ENCODE measurements around the gene TRIM38.

Gene TRIM38

DNA sequence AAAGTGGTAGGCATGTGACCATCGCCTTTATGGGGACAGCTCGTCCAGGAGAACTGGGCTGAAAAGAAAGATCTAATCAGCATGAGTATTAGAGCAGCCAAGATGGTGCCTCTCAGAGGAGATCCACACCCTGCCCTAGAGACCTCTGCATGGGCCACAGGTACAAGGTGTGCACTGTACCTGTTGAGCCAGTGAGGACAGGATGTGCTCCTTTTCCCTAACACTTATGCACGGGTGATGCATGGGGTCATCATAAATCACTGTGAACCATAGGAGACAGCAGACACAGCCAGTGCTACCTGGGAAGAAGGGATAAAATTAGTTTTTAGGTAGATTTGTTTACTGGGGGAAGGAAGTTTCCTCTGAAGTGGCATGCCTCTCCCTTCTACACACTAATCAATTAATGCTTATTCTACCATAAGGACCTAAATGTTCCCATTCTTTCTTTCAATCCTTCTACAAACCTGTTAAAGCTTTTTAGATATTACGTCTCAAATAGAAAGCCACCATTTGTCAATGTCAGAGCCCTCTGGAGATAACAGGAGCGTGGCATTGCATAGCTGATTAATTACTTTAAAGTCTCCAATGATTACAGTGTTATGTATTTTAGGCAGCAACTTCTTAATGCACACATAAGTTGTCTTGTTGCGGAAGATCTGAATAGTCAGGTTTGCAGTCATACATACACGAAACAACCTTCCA is 45.7 kb upstream of the TRIM38 start:
- no peak overlapping the region for H3K27ac ChIP-seq (ENCODE audit: low read depth, low read length, poor library complexity, severe bottlenecking)
- no peaks in the 10 kb centered on the region for H3K9me2 ChIP-seq (ENCODE audit: low read depth, low read length)
- H2AFZ ChIP-seq (ENCODE audit: low read length), result no peak overlapping the region
- H4K20me1 ChIP-seq (ENCODE audit: insufficient read depth, low read length), result no peaks in the 10 kb centered on the region
- H3K4me3 ChIP-seq (ENCODE audit: low read depth, low read length, poor library complexity, severe bottlenecking), result no peak overlapping the region
- no peak for TF ChIP-seq EZH2 (IDR thresholded peaks at IDR 0.05; ENCODE audit: borderline replicate concordance, low read length)
- TF ChIP-seq, protein P1, sequence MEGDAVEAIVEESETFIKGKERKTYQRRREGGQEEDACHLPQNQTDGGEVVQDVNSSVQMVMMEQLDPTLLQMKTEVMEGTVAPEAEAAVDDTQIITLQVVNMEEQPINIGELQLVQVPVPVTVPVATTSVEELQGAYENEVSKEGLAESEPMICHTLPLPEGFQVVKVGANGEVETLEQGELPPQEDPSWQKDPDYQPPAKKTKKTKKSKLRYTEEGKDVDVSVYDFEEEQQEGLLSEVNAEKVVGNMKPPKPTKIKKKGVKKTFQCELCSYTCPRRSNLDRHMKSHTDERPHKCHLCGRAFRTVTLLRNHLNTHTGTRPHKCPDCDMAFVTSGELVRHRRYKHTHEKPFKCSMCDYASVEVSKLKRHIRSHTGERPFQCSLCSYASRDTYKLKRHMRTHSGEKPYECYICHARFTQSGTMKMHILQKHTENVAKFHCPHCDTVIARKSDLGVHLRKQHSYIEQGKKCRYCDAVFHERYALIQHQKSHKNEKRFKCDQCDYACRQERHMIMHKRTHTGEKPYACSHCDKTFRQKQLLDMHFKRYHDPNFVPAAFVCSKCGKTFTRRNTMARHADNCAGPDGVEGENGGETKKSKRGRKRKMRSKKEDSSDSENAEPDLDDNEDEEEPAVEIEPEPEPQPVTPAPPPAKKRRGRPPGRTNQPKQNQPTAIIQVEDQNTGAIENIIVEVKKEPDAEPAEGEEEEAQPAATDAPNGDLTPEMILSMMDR (IDR thresholded peaks at IDR 0.05; ENCODE audit: low read length), result no peak
- no peaks in the 10 kb centered on the region for H3K79me2 ChIP-seq (ENCODE audit: insufficient read depth, low read length)
- no peaks in the 10 kb centered on the region for H3F3A ChIP-seq (ENCODE audit: insufficient read depth, low read length)
- H3K27me3 ChIP-seq (ENCODE audit: insufficient read depth, low read length), result no peaks in the 10 kb centered on the region; the same call in 1 of the 2 replicates
- no peaks in the 10 kb centered on the region for H3K36me3 ChIP-seq (ENCODE audit: insufficient read depth, low read length)
- no peaks in the 10 kb centered on the region for H3K9me3 ChIP-seq (ENCODE audit: low read length)
- no peak overlapping the region for H3K4me2 ChIP-seq (ENCODE audit: low read length)
- H3K9ac ChIP-seq (ENCODE audit: low read length), result no peak overlapping the region
- H3K4me1 ChIP-seq (ENCODE audit: insufficient read depth, low read length, severe bottlenecking), result no peaks in the 10 kb centered on the region

DNA sequence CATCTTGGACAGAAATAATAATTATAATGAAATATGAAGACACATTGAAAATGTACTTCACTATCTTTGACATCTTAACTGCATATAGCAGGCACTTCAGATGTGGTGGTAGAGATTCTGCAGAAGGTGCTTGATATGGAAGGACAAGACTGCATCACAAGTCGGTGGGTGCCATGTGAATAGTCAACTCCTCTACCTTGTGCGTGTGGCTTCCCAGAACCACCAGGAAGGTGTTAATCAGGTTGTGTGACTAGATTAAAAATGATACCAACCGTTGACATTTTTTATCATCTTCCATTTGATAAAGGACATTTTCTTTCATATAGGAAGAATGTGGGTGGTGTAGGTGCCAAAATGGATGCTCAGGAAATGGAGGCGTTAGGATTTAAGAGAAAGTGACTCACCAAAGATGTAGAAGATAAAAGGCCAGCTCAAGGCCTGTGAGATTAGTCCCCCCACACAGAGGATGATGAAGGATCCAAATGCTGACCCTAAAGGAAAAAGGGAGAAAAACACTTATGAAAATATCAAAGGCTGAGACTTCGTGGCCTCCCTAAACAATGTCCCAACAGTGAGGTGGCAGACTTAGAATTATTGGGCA is 44.4 kb upstream of the TRIM38 start:
- Histone ChIP-seq H4K20me1 (ENCODE audit: insufficient read depth, low read length) (no peaks in the 10 kb centered on the region), H2AFZ (ENCODE audit: low read length) (no peak overlapping the region), H3K36me3 (ENCODE audit: insufficient read depth, low read length) (no peaks in the 10 kb centered on the region), H3K79me2 (ENCODE audit: insufficient read depth, low read length) (no peaks in the 10 kb centered on the region), H3K27me3 (ENCODE audit: insufficient read depth, low read length) (no peaks in the 10 kb centered on the region; the same call in 1 of the 2 replicates), H3K27ac (ENCODE audit: low read depth, low read length, poor library complexity, severe bottlenecking) (no peak overlapping the region), H3K9ac (ENCODE audit: low read length) (no peak overlapping the region), H3K4me2 (ENCODE audit: low read length) (no peak overlapping the region), H3K4me1 (ENCODE audit: insufficient read depth, low read length, severe bottlenecking) (no peaks in the 10 kb centered on the region), H3K9me3 (ENCODE audit: low read length) (no peaks in the 10 kb centered on the region), H3K9me2 (ENCODE audit: low read depth, low read length) (no peaks in the 10 kb centered on the region), H3F3A (ENCODE audit: insufficient read depth, low read length) (no peaks in the 10 kb centered on the region), H3K4me3 (ENCODE audit: low read depth, low read length, poor library complexity, severe bottlenecking) (no peak overlapping the region)
- TF ChIP-seq, protein P1 (IDR thresholded peaks at IDR 0.05; ENCODE audit: low read length), result no peak
- TF ChIP-seq EZH2 (IDR thresholded peaks at IDR 0.05; ENCODE audit: borderline replicate concordance, low read length), result no peak

DNA sequence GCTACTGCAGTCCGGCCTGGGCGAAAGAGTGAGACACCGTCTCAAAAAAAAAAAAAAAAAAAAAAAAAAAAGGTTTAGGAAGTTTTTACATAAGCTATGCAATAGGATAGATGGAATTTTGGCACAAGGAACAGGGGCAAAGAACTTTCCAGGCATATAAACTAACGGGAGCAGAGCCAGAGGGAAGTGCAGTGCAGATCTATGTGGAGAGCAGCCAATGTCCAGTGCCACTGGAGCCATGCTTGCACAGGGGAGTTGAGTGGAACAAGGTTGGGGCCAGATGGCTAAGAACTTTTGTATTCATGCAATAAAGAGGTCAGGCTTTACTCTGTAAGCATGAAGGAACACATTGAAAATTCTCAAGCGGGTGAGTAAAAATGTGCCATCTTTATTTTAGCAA is 42.9 kb upstream of the TRIM38 start:
- no peaks in the 10 kb centered on the region for H3K9me2 ChIP-seq (ENCODE audit: low read depth, low read length)
- H4K20me1 ChIP-seq (ENCODE audit: insufficient read depth, low read length), result no peaks in the 10 kb centered on the region
- no peaks in the 10 kb centered on the region for H3K79me2 ChIP-seq (ENCODE audit: insufficient read depth, low read length)
- H3F3A ChIP-seq (ENCODE audit: insufficient read depth, low read length), result no peaks in the 10 kb centered on the region
- no peak overlapping the region for H3K9ac ChIP-seq (ENCODE audit: low read length)
- TF ChIP-seq, protein P1 (IDR thresholded peaks at IDR 0.05; ENCODE audit: low read length), result no peak
- no peak for TF ChIP-seq EZH2 (IDR thresholded peaks at IDR 0.05; ENCODE audit: borderline replicate concordance, low read length)
- no peak overlapping the region for H3K4me3 ChIP-seq (ENCODE audit: low read depth, low read length, poor library complexity, severe bottlenecking)
- H2AFZ ChIP-seq (ENCODE audit: low read length), result no peak overlapping the region
- no peak overlapping the region for H3K27ac ChIP-seq (ENCODE audit: low read depth, low read length, poor library complexity, severe bottlenecking)
- no peak overlapping the region for H3K4me2 ChIP-seq (ENCODE audit: low read length)
- no peaks in the 10 kb centered on the region; the same call in 1 of the 2 replicates for H3K27me3 ChIP-seq (ENCODE audit: insufficient read depth, low read length)
- no peaks in the 10 kb centered on the region for H3K36me3 ChIP-seq (ENCODE audit: insufficient read depth, low read length)
- H3K9me3 ChIP-seq (ENCODE audit: low read length), result no peaks in the 10 kb centered on the region
- no peaks in the 10 kb centered on the region for H3K4me1 ChIP-seq (ENCODE audit: insufficient read depth, low read length, severe bottlenecking)
